Measurements from ENCODE around the gene LRRC23. TPM values are rescaled to one million over a fixed set of nuclear protein-coding genes. Genes with fewer than 3 reads are reported as not detected.

LRRC23 gene
- polyA plus RNA-seq, 3 donors = 4.9 to 6.8 (median 5.1) TPM

DNA sequence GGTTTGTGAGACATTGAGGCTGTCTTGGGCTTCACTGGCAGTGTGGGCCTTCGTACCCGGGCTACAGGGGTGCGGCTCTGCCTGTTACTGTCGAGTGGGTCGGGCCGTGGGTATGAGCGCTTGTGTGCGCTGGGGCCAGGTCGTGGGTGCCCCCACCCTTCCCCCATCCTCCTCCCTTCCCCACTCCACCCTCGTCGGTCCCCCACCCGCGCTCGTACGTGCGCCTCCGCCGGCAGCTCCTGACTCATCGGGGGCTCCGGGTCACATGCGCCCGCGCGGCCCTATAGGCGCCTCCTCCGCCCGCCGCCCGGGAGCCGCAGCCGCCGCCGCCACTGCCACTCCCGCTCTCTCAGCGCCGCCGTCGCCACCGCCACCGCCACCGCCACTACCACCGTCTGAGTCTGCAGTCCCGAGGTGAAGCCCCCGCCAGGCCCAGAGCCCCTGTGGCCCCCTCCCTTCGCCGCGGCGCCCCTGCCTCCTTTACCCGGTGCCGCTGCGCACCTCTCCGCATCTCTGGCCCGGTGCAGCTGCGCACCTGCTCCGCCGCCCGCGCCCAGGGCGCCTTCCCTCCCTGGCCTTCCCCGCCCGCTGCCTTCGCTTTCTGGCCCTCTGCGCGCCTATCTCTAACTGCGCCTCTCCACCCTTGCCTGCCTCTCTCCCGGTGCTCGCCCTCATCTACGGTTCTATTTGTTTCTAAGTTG, 9.8 kb downstream of the LRRC23 start, which contains the start of gene ENO2:
Gene ENO2 (plus strand): TSS at position 335 of the 701 bp plus-strand sequence. CDS start 1,253 bp downstream, outside the sequence.
- Mint-ChIP-seq H3K4me3 (peak within 1 kb of the TSS; percentile 77 to 95), H3K27ac (peak within 1 kb of the TSS in 3 of 7 donors; percentile 15 to 71 (median 63))
- TF ChIP-seq CTCF (IDR thresholded peaks at IDR 0.05) = no peak

GRCh38 chr12:6914947-6915788, 10.5 kb downstream of the LRRC23 start:
- Mint-ChIP-seq H3K27me3 (ENCODE audit: low read depth in 3 of 3) (peaks cover 62 to 71% (median 65%) of the 10 kb centered on the region in 3 donors), H3K27ac (peak overlapping the region in 3 of 7 donors; percentile 15 to 71 (median 63)), H3K36me3 (peaks cover 0 to 13% of the 10 kb centered on the region in 2 donors), H3K4me3 (peak overlapping the region; percentile 77 to 95), H3K9me3 (peaks cover 0 to 9% (median 5%) of the 10 kb centered on the region in 7 donors), H3K4me1 (peaks cover 19% of the 10 kb centered on the region)
- intact Hi-C loops (cut with micrococcal nuclease) = no loop called here
- peak overlapping the region; percentile 85 for H3K4me2 ChIP-seq (replicated peaks; ENCODE audit: extremely low read depth, low read length, poor library complexity, severe bottlenecking)
- H3K4me1 ChIP-seq (ENCODE audit: control insufficient read depth in 1 of 2, insufficient read depth in 2 of 2, low read length in 2 of 2) = peaks cover 13 to 19% of the 10 kb centered on the region in 2 donors
- H3K9ac ChIP-seq (ENCODE audit: insufficient read depth, low read length, poor library complexity, severe bottlenecking) = peak overlapping the region; percentile 2
- H3K79me2 ChIP-seq (ENCODE audit: insufficient read depth, low read length) = no peaks in the 10 kb centered on the region
- no peak for DNase-seq
- H3K9me3 ChIP-seq (replicated peaks in 1 of 2; ENCODE audit: control insufficient read depth in 1 of 2, insufficient read depth in 1 of 2, low read length in 2 of 2) = peaks cover 0 to 10% of the 10 kb centered on the region in 2 donors
- peaks cover 23 to 61% of the 10 kb centered on the region in 2 donors for H3K27me3 ChIP-seq (ENCODE audit: control insufficient read depth in 2 of 2, insufficient read depth in 2 of 2, low read length in 2 of 2)
- peak overlapping the region in 1 of 3 experiments; percentile 73 for H3K4me3 ChIP-seq (replicated peaks in 1 of 3; ENCODE audit: low read depth in 2 of 3, low read length in 3 of 3)
- H3K27ac ChIP-seq (ENCODE audit: low read depth in 1 of 2, low read length in 2 of 2) = no peak overlapping the region
- peak overlapping the region; percentile 73 for H2AFZ ChIP-seq (ENCODE audit: insufficient read depth, low read depth, low read length, poor library complexity, severe bottlenecking)
- TF ChIP-seq CTCF (IDR thresholded peaks at IDR 0.05) = no peak
- no peaks in the 10 kb centered on the region for H4K20me1 ChIP-seq (ENCODE audit: insufficient read depth, low read length)
- 50% methylated on average over 5 of the region's 29 CpGs for WGBS (ENCODE audit: insufficient coverage)
- no peaks in the 10 kb centered on the region for H3K36me3 ChIP-seq (replicated peaks in 1 of 2; ENCODE audit: control insufficient read depth in 1 of 2, insufficient read depth in 2 of 2, low read length in 2 of 2)

More for the DNA sequence above, 9.8 kb downstream of the LRRC23 start, which contains the start of gene ENO2:
- no peaks in the 10 kb centered on the region for H3K79me2 ChIP-seq (ENCODE audit: insufficient read depth, low read length)
- peak within 1 kb of the TSS; percentile 3 to 73 (median 20) for H3K4me3 ChIP-seq (replicated peaks in 1 of 3; ENCODE audit: low read depth in 2 of 3, low read length in 3 of 3)
- no peaks in the 10 kb centered on the region for H4K20me1 ChIP-seq (ENCODE audit: insufficient read depth, low read length)
- Mint-ChIP-seq H3K4me1 (peaks cover 18% of the 10 kb centered on the region), H3K36me3 (peaks cover 0 to 13% of the 10 kb centered on the region in 2 donors), H3K9me3 (peaks cover 0 to 9% (median 5%) of the 10 kb centered on the region in 7 donors), H3K27me3 (ENCODE audit: low read depth in 3 of 3) (peaks cover 56 to 72% (median 59%) of the 10 kb centered on the region in 3 donors)
- H3K9me3 ChIP-seq (replicated peaks in 1 of 2; ENCODE audit: control insufficient read depth in 1 of 2, insufficient read depth in 1 of 2, low read length in 2 of 2) = peaks cover 0 to 10% of the 10 kb centered on the region in 2 donors
- H3K27ac ChIP-seq (ENCODE audit: low read depth in 1 of 2, low read length in 2 of 2) = no peak within 1 kb of the TSS
- under 1% methylated on average over 64 of the region's 68 CpGs for WGBS (ENCODE audit: insufficient coverage)
- peaks cover 13 to 19% of the 10 kb centered on the region in 2 donors for H3K4me1 ChIP-seq (ENCODE audit: control insufficient read depth in 1 of 2, insufficient read depth in 2 of 2, low read length in 2 of 2)
- H2AFZ ChIP-seq (ENCODE audit: insufficient read depth, low read depth, low read length, poor library complexity, severe bottlenecking) = peak within 1 kb of the TSS; percentile 73
- DNase-seq = peak; percentile 40 to 68 (median 52)
- H3K9ac ChIP-seq (ENCODE audit: insufficient read depth, low read length, poor library complexity, severe bottlenecking) = peak within 1 kb of the TSS; percentile 27
- peaks cover 23 to 58% of the 10 kb centered on the region in 2 donors for H3K27me3 ChIP-seq (ENCODE audit: control insufficient read depth in 2 of 2, insufficient read depth in 2 of 2, low read length in 2 of 2)
- intact Hi-C loops (cut with micrococcal nuclease) = no loop called here
- H3K4me2 ChIP-seq (replicated peaks; ENCODE audit: extremely low read depth, low read length, poor library complexity, severe bottlenecking) = peak within 1 kb of the TSS; percentile 85
- H3K36me3 ChIP-seq (replicated peaks in 1 of 2; ENCODE audit: control insufficient read depth in 1 of 2, insufficient read depth in 2 of 2, low read length in 2 of 2) = no peaks in the 10 kb centered on the region

Measured in CD14-positive monocyte (primary cell).